Stomach (tissue), 4 donors: ENCODE data around the gene MPP3.

Source experiments
- CTCF ChIP-seq, 7 experiments: fragments of 450-650 bp in 4 of 7; fragments of 200-600 bp in 3 of 7; sonication (generic) in 3 of 7; IDR thresholded peaks; one replicate each; pipeline ENCODE4 v1.5.1; 2016 to 2019; ENCODE audit warnings: antibody characterized with exemption in 7 of 7, control low read depth in 2 of 7, mild to moderate bottlenecking in 1 of 7
- POLR2A ChIP-seq, 4 donors: fragments of 450-650 bp; IDR thresholded peaks; one replicate each; pipeline ENCODE4 v1.6.1; 2016; ENCODE audit warnings: antibody characterized with exemption in 4 of 4, control low read depth in 2 of 4, mild to moderate bottlenecking in 1 of 4, moderate library complexity in 1 of 4
- POLR2AphosphoS5 ChIP-seq, 3 donors: sonication (generic); formaldehyde crosslinking; IDR thresholded peaks; one replicate each; pipeline ENCODE4 v1.6.1; 2016; ENCODE audit warnings: antibody characterized with exemption in 3 of 3

GRCh38 chr17:43841282-43841681, 8.3 kb upstream of the MPP3 start:
- TF ChIP-seq POLR2A (IDR thresholded peaks at IDR 0.05) (no peak), CTCF (IDR thresholded peaks at IDR 0.05) (no peak), POLR2AphosphoS5 (IDR thresholded peaks at IDR 0.05) (no peak)
